HepG2 (cell line): ENCODE data around the gene RNASE4. TPM values are rescaled to one million over a fixed set of nuclear protein-coding genes. Genes with fewer than 3 reads are reported as not detected.
A peak's percentile ranks its signal among the peaks of the same experiment; 100 is the strongest.

Source experiments
- ATAC-seq: fragments of 200-7000 bp; cut with Tn5 transposase; 3 replicates; pipeline ENCODE4 v1.9.1; 2020; ENCODE audit warnings: mild to moderate bottlenecking, moderate library complexity
- BruUV-seq: library from RNA; stranded (reverse); fragments of 400-500 nt; replicated peaks from 2 replicates; lab custom pipeline; 2021; lab: Mats Ljungman, UMichigan
- CTCF ChIA-PET: fragments of 300-600 bp; formaldehyde crosslinking; extraction: SDS; loops from one replicate; lab custom pipeline; 2021; ENCODE audit warnings: low total read pairs, inconsistent platforms, low intra/inter-chr PET ratio; lab: Yijun Ruan, JAX
- POLR2A ChIA-PET: fragments of 350-600 bp; sonication (Branson Sonifier 250); formaldehyde crosslinking; loops from one replicate; lab custom pipeline; 2020; ENCODE audit warnings: antibody characterized with exemption, inconsistent platforms; lab: Yijun Ruan, JAX
- DNase-seq: peaks from one replicate; pipeline ENCODE4 v3.0.0-alpha.2; 2015; ENCODE audit warnings: low spot score
- FAIRE-seq: peaks from 3 replicates; lab custom pipeline; 2011; peaks lifted over from hg19 to GRCh38; lab: Jason Lieb, UNC
- H2AFZ ChIP-seq: one replicate; pipeline ENCODE4 v1.6.1; 2011; ENCODE audit warnings: low read length, inconsistent platforms
- H3K27ac ChIP-seq: fragments of 300-600 bp; 3 replicates; pipeline ENCODE4 v1.8.0; 2011; ENCODE audit warnings: mixed run types, mild to moderate bottlenecking, mixed read lengths, low read length, inconsistent platforms; ENCODE audit not compliant: insufficient read depth; ENCODE audit errors: extremely low read length
- H3K27me3 ChIP-seq, 2 experiments: fragments of 200-600 bp in 1 of 2; 2 replicates in 1 of 2; 3 replicates in 1 of 2; pipeline versions ENCODE4 v1.6.0 to v1.8.0; 2011; ENCODE audit warnings: low read length in 2 of 2, mild to moderate bottlenecking in 2 of 2, moderate library complexity in 2 of 2, inconsistent platforms in 1 of 2; ENCODE audit not compliant: insufficient read depth in 2 of 2, control insufficient read depth in 1 of 2
- H3K36me3 ChIP-seq, 2 experiments: fragments of 200-600 bp in 1 of 2; replicated peaks in 1 of 2; 2 replicates in 1 of 2; 3 replicates in 1 of 2; pipeline versions ENCODE4 v1.5.1 to v1.8.0; 2011; ENCODE audit warnings: low read length in 2 of 2, inconsistent platforms in 1 of 2; ENCODE audit not compliant: insufficient read depth in 2 of 2, control insufficient read depth in 1 of 2
- H3K4me1 ChIP-seq: 2 replicates; pipeline ENCODE4 v1.5.1; 2012; ENCODE audit warnings: low read length, inconsistent platforms; ENCODE audit not compliant: insufficient read depth
- H3K4me2 ChIP-seq: 2 replicates; pipeline ENCODE4 v1.6.0; 2011; ENCODE audit warnings: low read depth, low read length, inconsistent platforms
- H3K4me3 ChIP-seq, 3 experiments: fragments of 200-600 bp in 1 of 3; sonication (generic), shearing (Covaris generic) in 1 of 3; replicated peaks in 1 of 3; 2 replicates each; pipeline ENCODE4 v1.5.1; 2011 to 2016; ENCODE audit warnings: low read length in 3 of 3, inconsistent platforms in 2 of 3, low read depth in 2 of 3, mild to moderate bottlenecking in 2 of 3, control low read depth in 1 of 3, mixed read lengths in 1 of 3; ENCODE audit not compliant: insufficient read depth in 1 of 3
- H3K79me2 ChIP-seq: one replicate; pipeline ENCODE4 v1.6.1; 2011; ENCODE audit warnings: low read length, inconsistent platforms; ENCODE audit not compliant: insufficient read depth
- H3K9ac ChIP-seq: 2 replicates; pipeline ENCODE4 v1.6.0; 2011; ENCODE audit warnings: mild to moderate bottlenecking, low read depth, low read length, inconsistent platforms; ENCODE audit not compliant: insufficient read depth
- H3K9me3 ChIP-seq: 2 replicates; pipeline ENCODE4 v1.5.1; 2012; ENCODE audit warnings: mild to moderate bottlenecking, low read length
- H4K20me1 ChIP-seq: 2 replicates; pipeline ENCODE4 v1.6.0; 2011; ENCODE audit warnings: inconsistent platforms, mild to moderate bottlenecking, low read length, moderate library complexity; ENCODE audit not compliant: insufficient read depth
- ATF7-NPFF ChIP-seq: sonication (generic); formaldehyde crosslinking; IDR thresholded peaks from 2 replicates; pipeline ENCODE4 v1.8.1; 2023; ENCODE audit warnings: mild to moderate bottlenecking, low read depth, missing genetic modification reagents, moderate library complexity
- SOX6 ChIP-seq, 2 experiments: fragments of 450-650 bp in 1 of 2; sonication (generic) in 1 of 2; formaldehyde crosslinking in 1 of 2; IDR thresholded peaks; 2 replicates each; pipeline versions ENCODE4 v1.4.0 to v1.6.1; 2017 to 2020; ENCODE audit warnings: antibody characterized with exemption in 1 of 2, mild to moderate bottlenecking in 1 of 2, missing genetic modification reagents in 1 of 2
- THRA ChIP-seq: sonication (generic); formaldehyde crosslinking; IDR thresholded peaks from 2 replicates; pipeline ENCODE4 v1.4.0; 2020; ENCODE audit warnings: missing genetic modification reagents, borderline replicate concordance
- ZBTB39 ChIP-seq: sonication (generic); formaldehyde crosslinking; IDR thresholded peaks from 2 replicates; pipeline ENCODE4 v1.5.0; 2020; ENCODE audit warnings: missing genetic modification reagents
- ZNF318 ChIP-seq: sonication (generic); formaldehyde crosslinking; IDR thresholded peaks from 2 replicates; pipeline ENCODE4 v1.4.0; 2020; ENCODE audit warnings: mild to moderate bottlenecking, missing genetic modification reagents
- ZNF510 ChIP-seq: sonication (generic); formaldehyde crosslinking; IDR thresholded peaks from 2 replicates; pipeline ENCODE4 v1.4.0; 2020; ENCODE audit warnings: low read depth, mild to moderate bottlenecking, missing genetic modification reagents
- WGBS: methylation state at CpG from one replicate; pipeline ENCODE4 v1.1.6; 2017; ENCODE audit warnings: low lambda C conversion rate; 5-methylcytosine and 5-hydroxymethylcytosine counted together
- in situ Hi-C: cut with HindIII; loops from 2 replicates; pipeline ENCODE4 v1.10.0; 2017; ENCODE audit warnings: low pct_unique_long_range_greater_than_20kb; ENCODE audit not compliant: extremely low pct_ligation_motif_present
- intact Hi-C: fragments of 100-400 bp; cut with micrococcal nuclease; formaldehyde crosslinking; loops from one replicate; pipeline ENCODE4 v1.10.0; 2022; ENCODE audit not compliant: unreplicated experiment
- polyA plus RNA-seq, 8 experiments: library from polyadenylated mRNA; depleted of rRNA in 3 of 8; stranded (reverse) in 7 of 8; unstranded in 1 of 8; fragments of >200 nt; fragmentation: Illumina TruSeq in 4 of 8; extraction: Trizol in 4 of 8; gene quantifications; 2 replicates each; pipeline versions ENCODE4 v1.2.1 to v1.2.3, GENCODE V29; 2011 to 2016; ENCODE audit warnings: low read depth in 4 of 8, missing spikeins in 1 of 8, mixed read lengths in 1 of 8; ENCODE audit not compliant: insufficient read depth in 1 of 8
- total RNA-seq, 5 experiments: library from RNA; depleted of rRNA; stranded (reverse); fragments of >200 nt; fragmentation: Illumina TruSeq; extraction: Trizol; gene quantifications; 2 replicates each; pipeline ENCODE4 v1.2.3, GENCODE V29; 2016; ENCODE audit warnings: low read depth in 1 of 5

The RNASE4 gene
- total and polyA plus RNA-seq, 2 of the 13 experiments (the other 11 are each of a cell fraction or from before 2014, with no cell fraction given), result 109 to 983 TPM

GRCh38 chr14:20688167-20688839, 3.9 kb downstream of the RNASE4 start, which contains the start of gene ANG (continued):
- no peak for TF ChIP-seq ZBTB39

- ATAC-seq (peak; percentile 52), DNase-seq (peak; percentile 84), FAIRE-seq (peak; percentile 86)
- Histone ChIP-seq H3K4me3 (peak overlapping the region in 2 of 3 experiments; percentile 2 to 32; a peak in 1 of 6 replicates), H3K27ac (peak overlapping the region; percentile 37), H3K4me1 (peaks cover 45% of the 10 kb centered on the region), H3K27me3 (no peaks in the 10 kb centered on the region; a peak in 1 of 5 replicates), H3K9ac (no peak overlapping the region), H3K9me3 (no peaks in the 10 kb centered on the region), H3K4me2 (peak overlapping the region; percentile 59), H3K79me2 (peaks cover 82% of the 10 kb centered on the region), H3K36me3 (peaks cover 17 to 44% of the 10 kb centered on the region in 2 experiments), H4K20me1 (peaks cover 63% of the 10 kb centered on the region), H2AFZ (no peak overlapping the region)
- WGBS, result 29% methylated on average over 9 of the region's 9 CpGs
- CTCF ChIA-PET, result interaction anchor here (0.8 to 4.7 kb wide), 5 partner anchors 8 to 81 kb away, joined by 3 to 70 read pairs (median 9); no protein-coding TSS in a partner anchor
- intact Hi-C loops (loop anchor here (1.0 to 2.0 kb wide), 5 partner anchors 28 to 284 kb away; no protein-coding TSS in a partner anchor), in situ Hi-C loops (loop anchor here (5.0 kb wide), 1 partner anchor 34 kb away; no protein-coding TSS in a partner anchor)
- BruUV-seq, result no TSS peak
- POLR2A ChIA-PET, result interaction anchor here (0.7 to 3.4 kb wide), 10 partner anchors 10 to 348 kb away, joined by 3 to 51 read pairs (median 5); partner anchors contain the start of gene PARP2
- TF ChIP-seq THRA (0 out of 2 replicates have a peak, but pooled peaks have one; percentile 40), ATF7-NPFF (CRISPR knock-in tag) (0 out of 2 replicates have a peak, but pooled peaks have one; percentile 27), ZNF510 (CRISPR knock-in tag) (no peak), ZNF318 (CRISPR knock-in tag) (no peak), SOX6 (IDR thresholded peaks at IDR 0.05) (no peak), SOX6 (CRISPR knock-in tag; IDR thresholded peaks at IDR 0.05) (peak; percentile 67)
Measured at GRCh38 chr14:20690848-20691640, 6.7 kb downstream of the RNASE4 start.
